ENCODE results near the gene PNPLA3.

DNA sequence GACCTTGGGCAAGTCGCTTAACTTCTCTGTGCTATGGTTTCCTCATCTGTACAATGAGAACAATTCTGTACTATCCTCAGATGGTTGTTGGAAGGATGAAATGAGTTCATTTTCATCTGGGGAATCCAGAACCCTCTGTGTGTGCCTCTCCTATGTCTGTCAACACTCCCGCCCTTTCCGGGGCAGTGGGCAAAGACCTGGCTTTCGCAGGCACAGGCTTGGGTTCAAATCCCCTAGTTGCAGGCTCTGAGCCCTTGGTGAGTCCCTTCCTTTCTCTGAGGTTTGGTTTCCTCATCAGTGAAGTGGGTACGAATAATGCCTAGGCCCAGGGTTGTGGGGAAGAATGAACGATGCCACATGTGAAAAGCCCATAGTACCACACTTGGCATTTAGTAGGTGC is 37.8 kb upstream of the PNPLA3 start:
- TF ChIP-seq, protein P1, sequence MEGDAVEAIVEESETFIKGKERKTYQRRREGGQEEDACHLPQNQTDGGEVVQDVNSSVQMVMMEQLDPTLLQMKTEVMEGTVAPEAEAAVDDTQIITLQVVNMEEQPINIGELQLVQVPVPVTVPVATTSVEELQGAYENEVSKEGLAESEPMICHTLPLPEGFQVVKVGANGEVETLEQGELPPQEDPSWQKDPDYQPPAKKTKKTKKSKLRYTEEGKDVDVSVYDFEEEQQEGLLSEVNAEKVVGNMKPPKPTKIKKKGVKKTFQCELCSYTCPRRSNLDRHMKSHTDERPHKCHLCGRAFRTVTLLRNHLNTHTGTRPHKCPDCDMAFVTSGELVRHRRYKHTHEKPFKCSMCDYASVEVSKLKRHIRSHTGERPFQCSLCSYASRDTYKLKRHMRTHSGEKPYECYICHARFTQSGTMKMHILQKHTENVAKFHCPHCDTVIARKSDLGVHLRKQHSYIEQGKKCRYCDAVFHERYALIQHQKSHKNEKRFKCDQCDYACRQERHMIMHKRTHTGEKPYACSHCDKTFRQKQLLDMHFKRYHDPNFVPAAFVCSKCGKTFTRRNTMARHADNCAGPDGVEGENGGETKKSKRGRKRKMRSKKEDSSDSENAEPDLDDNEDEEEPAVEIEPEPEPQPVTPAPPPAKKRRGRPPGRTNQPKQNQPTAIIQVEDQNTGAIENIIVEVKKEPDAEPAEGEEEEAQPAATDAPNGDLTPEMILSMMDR (IDR thresholded peaks at IDR 0.05): no peak
- TF ChIP-seq, protein P2, sequence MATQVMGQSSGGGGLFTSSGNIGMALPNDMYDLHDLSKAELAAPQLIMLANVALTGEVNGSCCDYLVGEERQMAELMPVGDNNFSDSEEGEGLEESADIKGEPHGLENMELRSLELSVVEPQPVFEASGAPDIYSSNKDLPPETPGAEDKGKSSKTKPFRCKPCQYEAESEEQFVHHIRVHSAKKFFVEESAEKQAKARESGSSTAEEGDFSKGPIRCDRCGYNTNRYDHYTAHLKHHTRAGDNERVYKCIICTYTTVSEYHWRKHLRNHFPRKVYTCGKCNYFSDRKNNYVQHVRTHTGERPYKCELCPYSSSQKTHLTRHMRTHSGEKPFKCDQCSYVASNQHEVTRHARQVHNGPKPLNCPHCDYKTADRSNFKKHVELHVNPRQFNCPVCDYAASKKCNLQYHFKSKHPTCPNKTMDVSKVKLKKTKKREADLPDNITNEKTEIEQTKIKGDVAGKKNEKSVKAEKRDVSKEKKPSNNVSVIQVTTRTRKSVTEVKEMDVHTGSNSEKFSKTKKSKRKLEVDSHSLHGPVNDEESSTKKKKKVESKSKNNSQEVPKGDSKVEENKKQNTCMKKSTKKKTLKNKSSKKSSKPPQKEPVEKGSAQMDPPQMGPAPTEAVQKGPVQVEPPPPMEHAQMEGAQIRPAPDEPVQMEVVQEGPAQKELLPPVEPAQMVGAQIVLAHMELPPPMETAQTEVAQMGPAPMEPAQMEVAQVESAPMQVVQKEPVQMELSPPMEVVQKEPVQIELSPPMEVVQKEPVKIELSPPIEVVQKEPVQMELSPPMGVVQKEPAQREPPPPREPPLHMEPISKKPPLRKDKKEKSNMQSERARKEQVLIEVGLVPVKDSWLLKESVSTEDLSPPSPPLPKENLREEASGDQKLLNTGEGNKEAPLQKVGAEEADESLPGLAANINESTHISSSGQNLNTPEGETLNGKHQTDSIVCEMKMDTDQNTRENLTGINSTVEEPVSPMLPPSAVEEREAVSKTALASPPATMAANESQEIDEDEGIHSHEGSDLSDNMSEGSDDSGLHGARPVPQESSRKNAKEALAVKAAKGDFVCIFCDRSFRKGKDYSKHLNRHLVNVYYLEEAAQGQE (IDR thresholded peaks at IDR 0.05; ENCODE audit: low read depth, low read length): no peak
- TF ChIP-seq, protein P3, sequence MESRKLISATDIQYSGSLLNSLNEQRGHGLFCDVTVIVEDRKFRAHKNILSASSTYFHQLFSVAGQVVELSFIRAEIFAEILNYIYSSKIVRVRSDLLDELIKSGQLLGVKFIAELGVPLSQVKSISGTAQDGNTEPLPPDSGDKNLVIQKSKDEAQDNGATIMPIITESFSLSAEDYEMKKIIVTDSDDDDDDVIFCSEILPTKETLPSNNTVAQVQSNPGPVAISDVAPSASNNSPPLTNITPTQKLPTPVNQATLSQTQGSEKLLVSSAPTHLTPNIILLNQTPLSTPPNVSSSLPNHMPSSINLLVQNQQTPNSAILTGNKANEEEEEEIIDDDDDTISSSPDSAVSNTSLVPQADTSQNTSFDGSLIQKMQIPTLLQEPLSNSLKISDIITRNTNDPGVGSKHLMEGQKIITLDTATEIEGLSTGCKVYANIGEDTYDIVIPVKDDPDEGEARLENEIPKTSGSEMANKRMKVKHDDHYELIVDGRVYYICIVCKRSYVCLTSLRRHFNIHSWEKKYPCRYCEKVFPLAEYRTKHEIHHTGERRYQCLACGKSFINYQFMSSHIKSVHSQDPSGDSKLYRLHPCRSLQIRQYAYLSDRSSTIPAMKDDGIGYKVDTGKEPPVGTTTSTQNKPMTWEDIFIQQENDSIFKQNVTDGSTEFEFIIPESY (IDR thresholded peaks at IDR 0.05; ENCODE audit: borderline replicate concordance, low read depth): no peak
- TF ChIP-seq, protein P4, sequence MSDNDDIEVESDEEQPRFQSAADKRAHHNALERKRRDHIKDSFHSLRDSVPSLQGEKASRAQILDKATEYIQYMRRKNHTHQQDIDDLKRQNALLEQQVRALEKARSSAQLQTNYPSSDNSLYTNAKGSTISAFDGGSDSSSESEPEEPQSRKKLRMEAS (IDR thresholded peaks at IDR 0.05; ENCODE audit: low read depth): no peak
- TF ChIP-seq TAF1 (IDR thresholded peaks at IDR 0.05; ENCODE audit: borderline replicate concordance, low read depth, low read length) (no peak), POLR2AphosphoS5 (IDR thresholded peaks at IDR 0.05; ENCODE audit: low read depth, low read length) (no peak), EP300 (IDR thresholded peaks at IDR 0.05; ENCODE audit: borderline replicate concordance in 1 of 2, low read depth in 1 of 2, low read length in 1 of 2) (no peak)
- TF ChIP-seq, protein P5, sequence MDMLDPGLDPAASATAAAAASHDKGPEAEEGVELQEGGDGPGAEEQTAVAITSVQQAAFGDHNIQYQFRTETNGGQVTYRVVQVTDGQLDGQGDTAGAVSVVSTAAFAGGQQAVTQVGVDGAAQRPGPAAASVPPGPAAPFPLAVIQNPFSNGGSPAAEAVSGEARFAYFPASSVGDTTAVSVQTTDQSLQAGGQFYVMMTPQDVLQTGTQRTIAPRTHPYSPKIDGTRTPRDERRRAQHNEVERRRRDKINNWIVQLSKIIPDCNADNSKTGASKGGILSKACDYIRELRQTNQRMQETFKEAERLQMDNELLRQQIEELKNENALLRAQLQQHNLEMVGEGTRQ (IDR thresholded peaks at IDR 0.05; ENCODE audit: borderline replicate concordance, low read depth, low read length): no peak

Data from SK-N-SH (cell line).